ENCODE data around the gene RTRAF.

RTRAF gene

GRCh38 chr14:51989293-51990234 lies at the start of gene RTRAF:
TSS of gene RTRAF (plus strand) at chr14:51989546. CDS start at chr14:51989640, 94 bp downstream.
- intact Hi-C loops (cut with DNase I): loop anchor here (10.0 kb wide), 1 partner anchor 135 kb away; no protein-coding TSS in a partner anchor
- peak; percentile 90 to 98 (median 97) for DNase-seq

GRCh38 chr14:51939755-51940301 lies 49.5 kb upstream of the RTRAF start:
- intact Hi-C loops (cut with DNase I): no loop called here
- DNase-seq: no peak

- no peak for DNase-seq
- intact Hi-C loops (cut with DNase I): no loop called here
Observed at GRCh38 chr14:51942971-51943370, 46.4 kb upstream of the RTRAF start.

GRCh38 chr14:51950007-51950406 lies 39.3 kb upstream of the RTRAF start:
- no peak for DNase-seq
- intact Hi-C loops (cut with DNase I): no loop called here

- DNase-seq: no peak
- intact Hi-C loops (cut with DNase I): no loop called here
Observed at GRCh38 chr14:51951656-51952055, 37.7 kb upstream of the RTRAF start.

- intact Hi-C loops (cut with DNase I): no loop called here
- DNase-seq: no peak
Observed at GRCh38 chr14:51954031-51954430, 35.3 kb upstream of the RTRAF start.

GRCh38 chr14:51954657-51955056 lies 34.7 kb upstream of the RTRAF start:
- intact Hi-C loops (cut with DNase I): no loop called here
- no peak for DNase-seq

GRCh38 chr14:51957950-51958349 lies 31.4 kb upstream of the RTRAF start:
- no peak for DNase-seq
- intact Hi-C loops (cut with DNase I): no loop called here

- intact Hi-C loops (cut with DNase I): no loop called here
- no peak for DNase-seq
Observed at GRCh38 chr14:51959928-51960327, 29.4 kb upstream of the RTRAF start.

- DNase-seq: no peak
- intact Hi-C loops (cut with DNase I): no loop called here
Observed at GRCh38 chr14:51960866-51961265, 28.5 kb upstream of the RTRAF start.

- intact Hi-C loops (cut with DNase I): no loop called here
- DNase-seq: no peak
Observed at GRCh38 chr14:51962711-51963110, 26.6 kb upstream of the RTRAF start.

GRCh38 chr14:51963286-51963685 lies 26.1 kb upstream of the RTRAF start:
- DNase-seq: no peak

GRCh38 chr14:51967521-51967920 lies 21.8 kb upstream of the RTRAF start:
- DNase-seq: no peak
- intact Hi-C loops (cut with DNase I): no loop called here

More at GRCh38 chr14:51963286-51963685, 26.1 kb upstream of the RTRAF start:
- intact Hi-C loops (cut with DNase I): no loop called here

GRCh38 chr14:51969852-51970540 lies 19.4 kb upstream of the RTRAF start:
- no peak for DNase-seq
- intact Hi-C loops (cut with DNase I): no loop called here

- no peak for DNase-seq
- intact Hi-C loops (cut with DNase I): no loop called here
Observed at GRCh38 chr14:51972566-51972965, 16.8 kb upstream of the RTRAF start.

GRCh38 chr14:51977075-51977474 lies 12.3 kb upstream of the RTRAF start:
- no peak for DNase-seq
- intact Hi-C loops (cut with DNase I): no loop called here

GRCh38 chr14:51978681-51979085 lies 10.7 kb upstream of the RTRAF start:
- no peak for DNase-seq
- intact Hi-C loops (cut with DNase I): no loop called here

GRCh38 chr14:51979088-51979709 lies 10.1 kb upstream of the RTRAF start:
- intact Hi-C loops (cut with DNase I): no loop called here
- DNase-seq: peak; percentile 52 to 96 (median 90)

GRCh38 chr14:51981218-51981854 lies 8.0 kb upstream of the RTRAF start:
- no peak for DNase-seq
- intact Hi-C loops (cut with DNase I): no loop called here

Measured in head of caudate nucleus (tissue), 42 donors.